GM12878 (cell line): ENCODE measurements around the gene PRR11. TPM values are rescaled to one million over a fixed set of nuclear protein-coding genes. Genes with fewer than 3 reads are reported as not detected.

Experiments used
- ATAC-seq: fragments of 200-7000 bp; cut with Tn5 transposase; 3 replicates; pipeline ENCODE4 v1.9.1; 2020; ENCODE audit warnings: mild to moderate bottlenecking, moderate library complexity
- BruUV-seq: library from RNA; stranded (reverse); fragments of 400-500 nt; replicated peaks from 2 replicates; lab custom pipeline; 2021; lab: Mats Ljungman, UMichigan
- CTCF ChIA-PET: fragments of 300-600 bp; sonication (Branson Sonifier 250); formaldehyde crosslinking; extraction: SDS; loops from one replicate; lab custom pipeline; 2021; ENCODE audit warnings: inconsistent platforms; lab: Yijun Ruan, JAX
- POLR2A ChIA-PET: fragments of 350-600 bp; formaldehyde crosslinking; extraction: SDS; loops from one replicate; lab custom pipeline; 2021; ENCODE audit warnings: inconsistent platforms; lab: Charles Lee
- RAD21 ChIA-PET: fragments of 300-600 bp; sonication (Branson Sonifier 250); formaldehyde crosslinking; loops from one replicate; lab custom pipeline; 2023; ENCODE audit warnings: antibody characterized with exemption; ENCODE audit not compliant: unreplicated experiment; lab: Charles Lee
- SMC1A ChIA-PET: fragments of 300-600 bp; sonication (Branson Sonifier 250); formaldehyde crosslinking; loops from one replicate; lab custom pipeline; 2023; ENCODE audit not compliant: unreplicated experiment, uncharacterized antibody; lab: Charles Lee
- DNase-seq: peaks from one replicate; pipeline ENCODE4 v3.0.0-alpha.2; 2011; ENCODE audit warnings: low read depth, low spot score
- FAIRE-seq: peaks from 3 replicates; lab custom pipeline; 2011; peaks lifted over from hg19 to GRCh38; lab: Jason Lieb, UNC
- H2AFZ ChIP-seq: 2 replicates; pipeline ENCODE4 v1.6.0; 2011; ENCODE audit warnings: low read depth, low read length, control low read depth; ENCODE audit not compliant: control insufficient read depth
- H3K27ac ChIP-seq: 2 replicates; pipeline ENCODE4 v1.5.1; 2011; ENCODE audit warnings: control low read depth; ENCODE audit not compliant: control insufficient read depth, insufficient read depth
- H3K27me3 ChIP-seq, 2 experiments: replicated peaks in 1 of 2; 2 replicates each; pipeline versions ENCODE4 v1.6.0 to v1.6.1; 2011; ENCODE audit warnings: low read length in 1 of 2; ENCODE audit not compliant: control insufficient read depth in 2 of 2, insufficient read depth in 2 of 2
- H3K36me3 ChIP-seq, 2 experiments: 2 replicates each; pipeline ENCODE4 v1.5.1; 2011; ENCODE audit warnings: low read length in 1 of 2; ENCODE audit not compliant: control insufficient read depth in 2 of 2, insufficient read depth in 2 of 2
- H3K4me1 ChIP-seq: 2 replicates; pipeline ENCODE4 v1.6.1; 2011; ENCODE audit warnings: mild to moderate bottlenecking, low read length, moderate library complexity, mixed read lengths; ENCODE audit not compliant: control insufficient read depth, insufficient read depth
- H3K4me2 ChIP-seq: 2 replicates; pipeline ENCODE4 v1.6.0; 2011; ENCODE audit warnings: control low read depth; ENCODE audit not compliant: control insufficient read depth, insufficient read depth
- H3K4me3 ChIP-seq: fragments of 200-600 bp; sonication (generic); 2 replicates; pipeline ENCODE4 v1.5.1; 2016
- H3K79me2 ChIP-seq: 2 replicates; pipeline ENCODE4 v1.6.0; 2011; ENCODE audit warnings: low read length; ENCODE audit not compliant: control insufficient read depth, insufficient read depth
- H3K9ac ChIP-seq: 2 replicates; pipeline ENCODE4 v1.8.0; 2011; ENCODE audit warnings: low read length, control low read depth, mixed read lengths; ENCODE audit not compliant: control insufficient read depth, insufficient read depth
- H3K9me3 ChIP-seq: replicated peaks from 3 replicates; pipeline ENCODE4 v1.5.1; 2011; ENCODE audit warnings: mild to moderate bottlenecking, low read length; ENCODE audit not compliant: control insufficient read depth, insufficient read depth
- H4K20me1 ChIP-seq: 2 replicates; pipeline ENCODE4 v1.6.0; 2011; ENCODE audit not compliant: control insufficient read depth, insufficient read depth
- ASH2L ChIP-seq: fragments of 300-600, 200-600 bp; sonication (generic); IDR thresholded peaks from 2 replicates; pipeline ENCODE4 v1.6.1; 2017; ENCODE audit warnings: low read depth, mild to moderate bottlenecking, borderline replicate concordance
- ATF7 ChIP-seq: fragments of 450-650 bp; IDR thresholded peaks from 2 replicates; pipeline ENCODE4 v1.6.1; 2016; ENCODE audit warnings: low read depth, mild to moderate bottlenecking
- BCL3 ChIP-seq: IDR thresholded peaks from 2 replicates; pipeline ENCODE4 v1.6.1; 2011; ENCODE audit warnings: borderline replicate concordance, low read depth, mild to moderate bottlenecking, moderate library complexity, low read length; ENCODE audit not compliant: insufficient read depth, poor library complexity, severe bottlenecking
- BRCA1 ChIP-seq: IDR thresholded peaks from 2 replicates; pipeline ENCODE4 v1.6.1; 2011; ENCODE audit warnings: low read depth, low read length, improper control_type of control experiment
- E2F4 ChIP-seq: IDR thresholded peaks from 2 replicates; pipeline ENCODE4 v1.6.1; 2012; ENCODE audit warnings: low read depth, low read length, improper control_type of control experiment
- ELK1 ChIP-seq: IDR thresholded peaks from 2 replicates; pipeline ENCODE4 v1.6.1; 2012; ENCODE audit warnings: low read depth, low read length, improper control_type of control experiment
- EP300 ChIP-seq, 2 experiments: fragments of 150-350 bp in 1 of 2; IDR thresholded peaks; 2 replicates each; pipeline ENCODE4 v1.6.1; 2011 to 2012; ENCODE audit warnings: low read depth in 2 of 2, low read length in 2 of 2, borderline replicate concordance in 1 of 2, improper control_type of control experiment in 1 of 2, inconsistent platforms in 1 of 2; ENCODE audit not compliant: control insufficient read depth in 1 of 2
- GATAD2B ChIP-seq: fragments of 450-650 bp; conservative IDR thresholded peaks from 2 replicates; pipeline ENCODE4 v1.6.1; 2017; ENCODE audit warnings: low read depth, mild to moderate bottlenecking, moderate library complexity
- HCFC1 ChIP-seq: fragments of 150-350 bp; IDR thresholded peaks from 2 replicates; pipeline ENCODE4 v1.6.1; 2014; ENCODE audit warnings: low read length
- HDAC2 ChIP-seq: fragments of 200-600 bp; sonication (generic); IDR thresholded peaks from 2 replicates; pipeline ENCODE4 v1.6.1; 2017
- IKZF1 ChIP-seq: fragments of 450-650 bp; conservative IDR thresholded peaks from 2 replicates; pipeline ENCODE4 v1.6.1; 2017; ENCODE audit warnings: antibody characterized with exemption, mild to moderate bottlenecking
- MTA3 ChIP-seq: IDR thresholded peaks from 2 replicates; pipeline ENCODE4 v1.6.1; 2012; ENCODE audit warnings: low read length, inconsistent platforms, borderline replicate concordance
- NFIC ChIP-seq: IDR thresholded peaks from 2 replicates; pipeline ENCODE4 v1.6.1; 2012; ENCODE audit warnings: low read depth, mild to moderate bottlenecking, inconsistent platforms, low read length, moderate library complexity
- NFYB ChIP-seq: IDR thresholded peaks from 2 replicates; pipeline ENCODE4 v1.6.1; 2011; ENCODE audit warnings: low read depth, mild to moderate bottlenecking, low read length, improper control_type of control experiment, moderate library complexity; ENCODE audit not compliant: insufficient read depth
- NR2F1 ChIP-seq: fragments of 450-650 bp; conservative IDR thresholded peaks from 2 replicates; pipeline ENCODE4 v1.6.1; 2017; ENCODE audit warnings: mild to moderate bottlenecking
- POLR2AphosphoS5 ChIP-seq: IDR thresholded peaks from 2 replicates; pipeline ENCODE4 v1.6.1; 2011; ENCODE audit warnings: mild to moderate bottlenecking, low read length, inconsistent platforms
- RB1 ChIP-seq: fragments of 450-650 bp; formaldehyde crosslinking; IDR thresholded peaks from 2 replicates; pipeline ENCODE4 v1.6.1; 2017; ENCODE audit warnings: mild to moderate bottlenecking, borderline replicate concordance
- RFX5 ChIP-seq: IDR thresholded peaks from 2 replicates; pipeline ENCODE4 v1.6.1; 2011; ENCODE audit warnings: low read depth, low read length, improper control_type of control experiment
- ZNF207 ChIP-seq: fragments of 450-650 bp; IDR thresholded peaks from 2 replicates; pipeline ENCODE4 v1.6.1; 2014; ENCODE audit warnings: antibody characterized with exemption, mild to moderate bottlenecking, borderline replicate concordance
- WGBS: methylation state at CpG from one replicate; pipeline ENCODE4 v1.1.6; 2016; ENCODE audit warnings: low lambda C conversion rate; ENCODE audit not compliant: insufficient replicate concordance, insufficient coverage; ENCODE audit errors: missing lambda C conversion rate; 5-methylcytosine and 5-hydroxymethylcytosine counted together
- in situ Hi-C: fragments of 300-500 bp; cut with MboI; formaldehyde crosslinking; loops from 9 replicates; pipeline ENCODE4 v1.14.3; 2018; ENCODE audit warnings: mixed read lengths
- intact Hi-C: fragments of 100-400 bp; cut with micrococcal nuclease; formaldehyde crosslinking; loops from one replicate; pipeline ENCODE4 v1.14.2; 2022; ENCODE audit not compliant: unreplicated experiment
- polyA plus RNA-seq, 11 experiments: library from polyadenylated mRNA; depleted of rRNA in 4 of 11; unstranded in 6 of 11; stranded (reverse) in 5 of 11; fragments of >200 nt; fragmentation: Nextera tagmentation in 4 of 11; fragmentation: Illumina TruSeq in 1 of 11; extraction: Ambion mirVana in 4 of 11; extraction: Trizol in 1 of 11; gene quantifications; 1 replicate in 1 of 11; 2 replicates in 10 of 11; pipeline versions ENCODE4 v1.2.1 to v1.2.3, GENCODE V29; 2011 to 2016; ENCODE audit warnings: inconsistent platforms in 2 of 11, missing spikeins in 2 of 11, low read depth in 1 of 11
- total RNA-seq, 4 experiments: library from RNA; depleted of rRNA in 3 of 4; stranded (reverse); fragments of >200 nt in 3 of 4; fragmentation: Illumina TruSeq in 1 of 4; extraction: Trizol in 1 of 4; gene quantifications; 2 replicates each; pipeline versions ENCODE4 v1.2.1 to v1.2.3, GENCODE V29; 2013 to 2021

Gene PRR11
- total and polyA plus RNA-seq, 10 of the 15 experiments (the other 5 are each of a cell fraction or from before 2014, with no cell fraction given) = 20.8 to 97.0 (median 48.3) TPM

- peak within 1 kb of the TSS; percentile 45 for H3K4me2 ChIP-seq
- H3K27ac ChIP-seq = peak within 1 kb of the TSS; percentile 92
- ChIA-PET SMC1A (interaction anchor here (0.6 to 1.6 kb wide), 10 partner anchors 9 to 151 kb away, joined by 3 to 10 read pairs (median 4); partner anchors contain the start of gene TRIM37), RAD21 (interaction anchor here (0.7 to 1.4 kb wide), 11 partner anchors 8 to 741 kb away, joined by 3 to 11 read pairs (median 3); partner anchors contain the start of gene TRIM37), CTCF (interaction anchor here (0.6 to 1.3 kb wide), 5 partner anchors 8 to 1073 kb away, joined by 3 to 9 read pairs (median 4); no protein-coding TSS in a partner anchor), POLR2A (interaction anchor here (0.5 to 1.5 kb wide), 13 partner anchors 9 to 750 kb away, joined by 3 to 8 read pairs (median 4); partner anchors contain the start of genes SMG8 and TRIM37)
- peak; percentile 100 for DNase-seq
- H3K4me3 ChIP-seq = peak within 1 kb of the TSS; percentile 88
- no peaks in the 10 kb centered on the region for H3K9me3 ChIP-seq
- H3K4me1 ChIP-seq = peaks cover 15% of the 10 kb centered on the region
- H2AFZ ChIP-seq = peak within 1 kb of the TSS; percentile 94
- WGBS = under 1% methylated on average over 39 of the region's 39 CpGs
- in situ Hi-C loops = no loop called here
- intact Hi-C loops = loop anchor here (2.0 kb wide), 1 partner anchor 48 kb away; the partner anchor contains the start of gene TRIM37
- H4K20me1 ChIP-seq = no peaks in the 10 kb centered on the region
- peak within 1 kb of the TSS; percentile 96 for H3K9ac ChIP-seq
- peak; percentile 90 for ATAC-seq
- no peaks in the 10 kb centered on the region for H3K27me3 ChIP-seq
- TSS peak; percentile 72 for BruUV-seq
- H3K79me2 ChIP-seq = peaks cover 91% of the 10 kb centered on the region
- no peaks in the 10 kb centered on the region for H3K36me3 ChIP-seq
- FAIRE-seq = no peak
- TF ChIP-seq NR2F1 (no peak; the same call in 1 of the 2 replicates), ZNF207 (peak; percentile 83; the same call in 1 of the 2 replicates), IKZF1 (peak; percentile 82), ASH2L (no peak), NFYB (peak; percentile 98), GATAD2B (no peak), EP300 (IDR thresholded peaks at IDR 0.05; ENCODE audit: borderline replicate concordance in 1 of 2, control insufficient read depth in 1 of 2, low read depth in 2 of 2, low read length in 2 of 2) (no peak), RFX5 (peak; percentile 93), HDAC2 (no peak), MTA3 (no peak; the same call in 1 of the 2 replicates), ATF7 (peak; percentile 55), HCFC1 (0 out of 2 replicates have a peak, but pooled peaks have one; percentile 24), BRCA1 (no peak), E2F4 (no peak), ELK1 (no peak), BCL3 (no peak), RB1 (peak; percentile 93; the same call in 1 of the 2 replicates), NFIC (peak; percentile 54; the same call in 1 of the 2 replicates), POLR2AphosphoS5 (no peak; the same call in none of the 2 replicates)
Measured at GRCh38 chr17:59154721-59155438, 666 bp upstream of the PRR11 start, which contains the start of gene SKA2. Gene SKA2, minus strand, starts transcription at chr17:59155186. Its CDS starts 23 bp downstream, at chr17:59155163.
